Body of pancreas (tissue), 4 donors: ENCODE data around the gene LRIG1. TPM values are rescaled to one million over a fixed set of nuclear protein-coding genes. Genes with fewer than 3 reads are reported as not detected.

Experiments used
- ATAC-seq: fragments of 150-250 bp; one replicate; pipeline ENCODE4 v1.9.1; 2016
- DNase-seq, 4 donors: peaks; one replicate each; pipeline ENCODE4 v3.0.0-alpha.2; 2019
- H3K27ac ChIP-seq, 4 donors: fragments of 200-600 bp; sonication (generic); 1 replicate in 3 of 4; 2 replicates in 1 of 4; pipeline versions ENCODE4 v1.5.1 to v1.6.1; 2016 to 2019; ENCODE audit warnings: mild to moderate bottlenecking in 1 of 4, mixed read lengths in 1 of 4, moderate library complexity in 1 of 4
- H3K27me3 ChIP-seq, 2 donors: fragments of 200-600 bp; sonication (generic); one replicate each; pipeline ENCODE4 v1.6.0; 2016; ENCODE audit warnings: mild to moderate bottlenecking in 1 of 2
- H3K36me3 ChIP-seq, 2 donors: fragments of 200-600 bp; sonication (generic); replicated peaks in 1 of 2; 2 replicates each; pipeline ENCODE4 v1.5.1; 2016; ENCODE audit warnings: low read depth in 2 of 2; ENCODE audit not compliant: insufficient read depth in 1 of 2
- H3K4me1 ChIP-seq: fragments of 200-600 bp; sonication (generic); one replicate; pipeline ENCODE4 v1.6.0; 2016
- H3K4me3 ChIP-seq, 2 donors: fragments of 200-600 bp; sonication (generic); 1 replicate in 1 of 2; 2 replicates in 1 of 2; pipeline ENCODE4 v1.5.1; 2016 to 2019
- H3K9me3 ChIP-seq, 3 donors: fragments of 200-600 bp; sonication (generic); 1 replicate in 2 of 3; 2 replicates in 1 of 3; pipeline ENCODE4 v1.5.1; 2016
- POLR2A ChIP-seq, 3 donors: fragments of 450-650 bp; IDR thresholded peaks; one replicate each; pipeline ENCODE4 v1.6.1; 2016; ENCODE audit warnings: antibody characterized with exemption in 3 of 3, mild to moderate bottlenecking in 2 of 3
- WGBS, 2 donors: methylation state at CpG; one replicate each; pipeline ENCODE4 v1.1.5; 2017; 5-methylcytosine and 5-hydroxymethylcytosine counted together
- intact Hi-C: fragments of 100-400 bp; cut with DNase I; formaldehyde crosslinking; loops from one replicate; pipeline ENCODE4 v1.15.1; 2023
- total RNA-seq, 2 donors: library from RNA; depleted of rRNA; stranded (reverse); fragments of >200 nt; gene quantifications; one replicate each; pipeline ENCODE4 v1.1.0, GENCODE V29; 2016
- TF ChIP-seq, protein P1 (sequence below), 7 experiments: fragments of 450-650 bp in 4 of 7; fragments of 200-600 bp in 3 of 7; sonication (generic) in 3 of 7; IDR thresholded peaks; one replicate each; pipeline ENCODE4 v1.5.1; 2016 to 2019; ENCODE audit warnings: antibody characterized with exemption in 7 of 7

Gene LRIG1
- total RNA-seq, 2 donors from 2014 or later, result 111 to 114 TPM

DNA sequence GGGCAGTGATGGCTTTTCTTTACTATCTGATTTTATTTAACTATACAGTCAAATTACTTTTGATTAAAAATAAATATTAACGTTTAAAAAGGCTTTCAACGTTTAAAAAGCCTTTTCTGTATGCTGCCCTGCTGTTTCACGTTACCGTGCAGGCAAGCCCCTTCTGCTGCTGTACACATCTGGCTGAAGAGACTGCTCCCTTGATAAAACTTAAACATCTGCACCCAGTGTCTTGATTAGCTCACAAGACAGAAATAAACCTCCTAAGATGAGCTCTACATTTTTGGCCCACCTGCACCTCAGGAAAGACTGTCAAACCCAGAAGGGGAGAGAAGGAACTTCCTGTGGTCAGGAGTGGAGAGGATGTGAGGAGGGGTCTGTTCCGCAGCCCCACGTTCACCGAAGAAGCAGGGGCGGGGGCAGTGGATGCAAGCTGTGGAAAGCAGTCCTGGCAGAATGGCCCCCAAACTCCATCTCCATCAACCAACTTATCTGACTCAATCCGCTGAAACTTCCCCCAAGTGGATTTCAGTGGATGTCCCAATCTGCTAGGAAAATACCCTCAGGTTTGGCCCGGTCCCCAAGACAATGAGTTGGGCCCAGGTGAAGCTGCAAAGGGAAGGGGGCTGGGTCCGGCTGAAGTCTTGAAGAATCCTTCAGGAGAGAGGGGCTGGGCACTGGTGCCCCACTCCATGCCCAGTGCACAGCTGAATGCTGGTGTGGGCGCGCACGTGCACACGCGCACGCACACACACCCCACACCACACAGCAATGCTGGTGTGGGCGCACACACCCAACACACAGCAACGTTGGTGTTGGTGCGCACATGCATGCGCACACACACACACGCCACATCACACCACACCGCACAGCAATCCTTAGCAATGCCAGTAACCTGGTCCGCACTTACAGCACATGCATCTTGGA is 88.6 kb downstream of the LRIG1 start:
- 74 to 77% methylated on average over 16 to 23 of the region's 24 CpGs for WGBS, 2 donors
- H3K27me3 ChIP-seq, result no peaks in the 10 kb centered on the region
- peaks cover 29% of the 10 kb centered on the region for H3K4me1 ChIP-seq
- ATAC-seq (no peak), DNase-seq (peak in 1 of 4 donors; percentile 1)
- intact Hi-C loops, result no loop called here
- H3K36me3 ChIP-seq, result peaks cover 19 to 35% of the 10 kb centered on the region in 2 donors
- TF ChIP-seq POLR2A (IDR thresholded peaks at IDR 0.05), result no peak
- TF ChIP-seq, protein P1, sequence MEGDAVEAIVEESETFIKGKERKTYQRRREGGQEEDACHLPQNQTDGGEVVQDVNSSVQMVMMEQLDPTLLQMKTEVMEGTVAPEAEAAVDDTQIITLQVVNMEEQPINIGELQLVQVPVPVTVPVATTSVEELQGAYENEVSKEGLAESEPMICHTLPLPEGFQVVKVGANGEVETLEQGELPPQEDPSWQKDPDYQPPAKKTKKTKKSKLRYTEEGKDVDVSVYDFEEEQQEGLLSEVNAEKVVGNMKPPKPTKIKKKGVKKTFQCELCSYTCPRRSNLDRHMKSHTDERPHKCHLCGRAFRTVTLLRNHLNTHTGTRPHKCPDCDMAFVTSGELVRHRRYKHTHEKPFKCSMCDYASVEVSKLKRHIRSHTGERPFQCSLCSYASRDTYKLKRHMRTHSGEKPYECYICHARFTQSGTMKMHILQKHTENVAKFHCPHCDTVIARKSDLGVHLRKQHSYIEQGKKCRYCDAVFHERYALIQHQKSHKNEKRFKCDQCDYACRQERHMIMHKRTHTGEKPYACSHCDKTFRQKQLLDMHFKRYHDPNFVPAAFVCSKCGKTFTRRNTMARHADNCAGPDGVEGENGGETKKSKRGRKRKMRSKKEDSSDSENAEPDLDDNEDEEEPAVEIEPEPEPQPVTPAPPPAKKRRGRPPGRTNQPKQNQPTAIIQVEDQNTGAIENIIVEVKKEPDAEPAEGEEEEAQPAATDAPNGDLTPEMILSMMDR (IDR thresholded peaks at IDR 0.05), result no peak
- H3K27ac ChIP-seq, result peak overlapping the region in 1 of 4 donors; percentile 0
- no peaks in the 10 kb centered on the region for H3K9me3 ChIP-seq
- no peak overlapping the region for H3K4me3 ChIP-seq

DNA sequence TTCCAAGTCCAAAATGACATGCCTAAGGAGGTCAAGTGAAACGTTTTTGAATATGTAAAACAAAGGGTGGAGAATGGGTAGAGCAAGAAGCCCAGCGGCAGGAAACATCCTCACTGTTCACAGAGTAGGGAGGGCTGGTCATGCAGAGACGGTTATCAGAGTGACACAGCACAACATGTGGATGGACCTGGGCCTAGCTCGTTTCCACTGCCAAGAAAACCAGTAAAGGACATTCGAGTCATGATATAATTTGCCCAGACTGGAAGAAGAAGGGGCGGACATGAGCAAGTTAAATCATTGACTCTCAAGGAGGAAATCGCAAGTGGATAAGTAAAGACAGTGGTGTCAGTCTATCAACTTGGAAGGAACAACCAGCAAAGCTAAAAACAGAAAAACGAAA is 89.3 kb downstream of the LRIG1 start:
- no peak for DNase-seq
- H3K27me3 ChIP-seq, result no peaks in the 10 kb centered on the region
- peaks cover 19 to 42% of the 10 kb centered on the region in 2 donors for H3K36me3 ChIP-seq
- ATAC-seq, result no peak
- H3K4me3 ChIP-seq, result no peak overlapping the region
- H3K27ac ChIP-seq, result no peak overlapping the region
- H3K4me1 ChIP-seq, result peaks cover 23% of the 10 kb centered on the region
- intact Hi-C loops, result no loop called here
- TF ChIP-seq POLR2A (IDR thresholded peaks at IDR 0.05), result no peak
- TF ChIP-seq, protein P1 (IDR thresholded peaks at IDR 0.05), result no peak
- H3K9me3 ChIP-seq, result no peaks in the 10 kb centered on the region
- 50 to 63% methylated on average over 8 of the region's 8 CpGs for WGBS, 2 donors

DNA sequence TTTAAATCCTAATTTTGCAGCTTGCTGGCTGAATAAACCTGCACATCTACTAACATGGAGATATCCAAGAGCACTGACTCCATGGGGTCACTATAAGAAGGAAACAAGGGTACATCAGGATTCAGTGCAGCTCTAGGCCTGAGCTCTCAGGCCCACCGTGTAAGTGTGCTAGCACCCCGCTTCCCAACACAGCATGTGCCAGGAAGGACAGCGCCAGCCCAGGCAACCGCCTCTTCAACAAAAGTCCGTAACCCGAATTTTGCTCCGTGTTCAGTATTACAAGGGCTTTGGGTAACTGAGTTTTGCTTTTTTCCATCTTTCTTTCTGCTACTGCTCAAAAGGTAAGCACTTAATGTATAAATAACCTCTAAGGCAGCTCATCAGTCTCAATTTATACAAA is 89.8 kb downstream of the LRIG1 start:
- H3K4me1 ChIP-seq, result peaks cover 18% of the 10 kb centered on the region
- no peak for DNase-seq
- no peak overlapping the region for H3K4me3 ChIP-seq
- H3K27me3 ChIP-seq, result no peaks in the 10 kb centered on the region
- WGBS, 2 donors, result 82 to 84% methylated on average over 7 of the region's 7 CpGs
- H3K36me3 ChIP-seq, result peaks cover 19 to 42% of the 10 kb centered on the region in 2 donors
- no peak for ATAC-seq
- intact Hi-C loops, result no loop called here
- H3K9me3 ChIP-seq, result no peaks in the 10 kb centered on the region
- TF ChIP-seq, protein P1 (IDR thresholded peaks at IDR 0.05), result no peak
- TF ChIP-seq POLR2A (IDR thresholded peaks at IDR 0.05), result no peak
- H3K27ac ChIP-seq, result no peak overlapping the region

DNA sequence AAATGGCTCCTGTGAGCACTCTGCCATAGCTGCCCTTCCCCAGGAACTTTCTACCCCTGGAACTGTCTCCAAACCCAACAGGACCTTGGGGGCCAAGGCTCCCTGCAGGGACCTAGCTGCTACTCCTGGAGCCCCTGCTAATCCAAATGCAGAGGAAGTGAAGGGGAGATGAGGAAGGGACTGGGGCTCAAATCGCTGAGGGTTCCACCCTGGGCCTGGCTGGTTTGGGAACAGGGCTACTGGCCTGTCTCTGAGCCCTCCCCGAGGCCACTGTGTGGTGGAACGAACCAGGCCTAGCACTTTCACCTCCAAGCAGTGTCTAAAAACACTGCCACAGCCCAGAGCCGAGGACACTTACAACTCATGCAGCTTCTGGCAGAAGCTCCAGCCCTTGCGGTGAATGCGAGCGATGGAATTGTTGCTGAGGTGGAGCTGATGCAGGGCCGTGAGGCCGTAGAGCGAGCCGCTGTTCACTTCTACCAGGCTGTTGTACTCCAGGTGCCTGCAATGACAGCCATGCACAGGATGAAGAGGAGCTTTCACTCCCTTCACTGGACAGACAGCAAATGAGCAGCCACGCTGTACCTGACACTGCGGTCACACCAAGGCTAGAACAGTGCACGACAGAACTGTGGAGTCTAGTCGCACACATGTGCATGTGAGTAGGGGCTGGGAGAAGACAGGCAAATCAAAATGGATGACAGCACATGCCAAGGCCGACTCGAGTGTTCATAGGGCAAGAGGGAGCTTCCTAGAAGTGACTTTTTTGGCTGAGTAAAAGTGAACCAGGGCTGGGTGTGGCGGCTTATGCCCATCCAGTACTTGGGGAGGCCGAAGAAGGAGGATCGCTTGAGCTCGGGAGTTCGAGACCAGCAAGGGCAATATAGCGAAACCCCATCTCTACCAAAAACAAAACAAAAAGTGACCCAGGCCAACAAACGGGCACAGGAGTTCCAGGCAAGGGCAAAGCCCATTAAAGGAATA is 90.8 kb downstream of the LRIG1 start:
- TF ChIP-seq POLR2A (IDR thresholded peaks at IDR 0.05), result no peak
- TF ChIP-seq, protein P1 (IDR thresholded peaks at IDR 0.05), result no peak
- peaks cover 19 to 39% of the 10 kb centered on the region in 2 donors for H3K36me3 ChIP-seq

More for the DNA sequence above, 90.8 kb downstream of the LRIG1 start:
- H3K27me3 ChIP-seq, result no peaks in the 10 kb centered on the region
- no peak overlapping the region for H3K4me3 ChIP-seq
- intact Hi-C loops, result loop anchor here (10.0 kb wide), 1 partner anchor 405 kb away; no protein-coding TSS in a partner anchor
- ATAC-seq (no peak), DNase-seq (peak in 1 of 4 donors; percentile 5)
- peak overlapping the region in 2 of 4 donors; percentile 4 to 30 for H3K27ac ChIP-seq
- H3K9me3 ChIP-seq, result no peaks in the 10 kb centered on the region
- 84 to 86% methylated on average over 14 to 24 of the region's 24 CpGs for WGBS, 2 donors
- H3K4me1 ChIP-seq, result peaks cover 15% of the 10 kb centered on the region
